Measurements from ENCODE around the gene EML5.

Gene EML5

GRCh38 chr14:88765130-88765529 is 27.6 kb downstream of the EML5 start:
- no peaks in the 10 kb centered on the region for H3K36me3 Mint-ChIP-seq (ENCODE audit: low read depth)
- no peaks in the 10 kb centered on the region for H3K27me3 Mint-ChIP-seq (ENCODE audit: low read depth)
- no peak overlapping the region for H3K27ac Mint-ChIP-seq
- no peaks in the 10 kb centered on the region for H3K4me1 Mint-ChIP-seq
- H3K4me3 Mint-ChIP-seq, result no peak overlapping the region
- H3K9me3 Mint-ChIP-seq, result peaks cover 44% of the 10 kb centered on the region
- TF ChIP-seq CTCF (IDR thresholded peaks at IDR 0.05; ENCODE audit: unreplicated experiment in 3 of 3), result no peak

- no peak overlapping the region for H3K27ac Mint-ChIP-seq
- H3K4me3 Mint-ChIP-seq, result no peak overlapping the region
- no peaks in the 10 kb centered on the region for H3K9me3 Mint-ChIP-seq
- no peaks in the 10 kb centered on the region for H3K36me3 Mint-ChIP-seq (ENCODE audit: low read depth)
- no peak for TF ChIP-seq CTCF (IDR thresholded peaks at IDR 0.05; ENCODE audit: unreplicated experiment in 3 of 3)
- H3K27me3 Mint-ChIP-seq (ENCODE audit: low read depth), result peaks cover 4% of the 10 kb centered on the region
- H3K4me1 Mint-ChIP-seq, result no peaks in the 10 kb centered on the region
Measured at GRCh38 chr14:88753873-88754272, 38.9 kb downstream of the EML5 start.

- H3K36me3 Mint-ChIP-seq (ENCODE audit: low read depth), result no peaks in the 10 kb centered on the region
- H3K4me3 Mint-ChIP-seq, result no peak overlapping the region
- H3K27me3 Mint-ChIP-seq (ENCODE audit: low read depth), result no peaks in the 10 kb centered on the region
- H3K9me3 Mint-ChIP-seq, result peaks cover 6% of the 10 kb centered on the region
- no peak overlapping the region for H3K27ac Mint-ChIP-seq
- TF ChIP-seq CTCF (IDR thresholded peaks at IDR 0.05; ENCODE audit: unreplicated experiment in 3 of 3), result no peak
- H3K4me1 Mint-ChIP-seq, result peaks cover 6% of the 10 kb centered on the region
Measured at GRCh38 chr14:88750945-88751344, 41.8 kb downstream of the EML5 start.

GRCh38 chr14:88750413-88750812 is 42.3 kb downstream of the EML5 start:
- Mint-ChIP-seq H3K9me3 (peaks cover 6% of the 10 kb centered on the region), H3K4me3 (no peak overlapping the region), H3K36me3 (ENCODE audit: low read depth) (no peaks in the 10 kb centered on the region), H3K27me3 (ENCODE audit: low read depth) (no peaks in the 10 kb centered on the region), H3K27ac (no peak overlapping the region), H3K4me1 (peaks cover 7% of the 10 kb centered on the region)
- no peak for TF ChIP-seq CTCF (IDR thresholded peaks at IDR 0.05; ENCODE audit: unreplicated experiment in 3 of 3)

- Mint-ChIP-seq H3K4me3 (no peak overlapping the region), H3K27me3 (ENCODE audit: low read depth) (no peaks in the 10 kb centered on the region), H3K4me1 (peaks cover 7% of the 10 kb centered on the region), H3K9me3 (peaks cover 6% of the 10 kb centered on the region), H3K27ac (no peak overlapping the region), H3K36me3 (ENCODE audit: low read depth) (no peaks in the 10 kb centered on the region)
- TF ChIP-seq CTCF (IDR thresholded peaks at IDR 0.05; ENCODE audit: unreplicated experiment in 3 of 3), result no peak
Measured at GRCh38 chr14:88749139-88749538, 43.6 kb downstream of the EML5 start.

- H3K36me3 Mint-ChIP-seq (ENCODE audit: low read depth), result no peaks in the 10 kb centered on the region
- no peaks in the 10 kb centered on the region for H3K27me3 Mint-ChIP-seq (ENCODE audit: low read depth)
- no peak overlapping the region for H3K27ac Mint-ChIP-seq
- H3K4me3 Mint-ChIP-seq, result no peak overlapping the region
- TF ChIP-seq CTCF (IDR thresholded peaks at IDR 0.05; ENCODE audit: unreplicated experiment in 3 of 3), result no peak
- peaks cover 6% of the 10 kb centered on the region for H3K9me3 Mint-ChIP-seq
- H3K4me1 Mint-ChIP-seq, result peaks cover 7% of the 10 kb centered on the region
Measured at GRCh38 chr14:88748288-88748687, 44.5 kb downstream of the EML5 start.

All from nephron (organoid).